ENCODE measurements around the gene PPA1. TPM values are rescaled to one million over a fixed set of nuclear protein-coding genes. Genes with fewer than 3 reads are reported as not detected.
"Not testable (repeated sequence)": the region's sequence is repeated elsewhere in the genome, so short reads cannot be mapped to it uniquely, and the experiment has no call there.

PPA1 gene
- total RNA-seq (2014; rRNA removed; shearing (Covaris generic)), result 274 and 289 TPM in 2 replicates
- 217 and 245 TPM in 2 replicates for polyA plus RNA-seq (2015; cell fraction: cytosol; rRNA removed)
- 130 and 172 TPM in 2 replicates for polyA plus RNA-seq (2015; cell fraction: nucleus; rRNA removed)

GRCh38 chr10:70233109-70233938 lies at the start of gene PPA1:
PPA1 (minus strand) TSS chr10:70233429; CDS start chr10:70233327, 102 bp downstream.
- peak; percentile 90 for DNase-seq (ENCODE audit: low read depth)

- no peak for DNase-seq (ENCODE audit: low read depth)
Measured at GRCh38 chr10:70281609-70282008, 48.4 kb upstream of the PPA1 start.

- no peak for DNase-seq (ENCODE audit: low read depth)
Measured at GRCh38 chr10:70280099-70280498, 46.9 kb upstream of the PPA1 start.

GRCh38 chr10:70277396-70278030 lies 44.3 kb upstream of the PPA1 start:
- DNase-seq (ENCODE audit: low read depth), result no peak

- DNase-seq (ENCODE audit: low read depth), result peak; percentile 37
Measured at GRCh38 chr10:70274643-70275042, 41.4 kb upstream of the PPA1 start.

- DNase-seq (ENCODE audit: low read depth), result peak; percentile 35
Measured at GRCh38 chr10:70272925-70273316, 39.7 kb upstream of the PPA1 start.

- no peak for DNase-seq (ENCODE audit: low read depth)
Measured at GRCh38 chr10:70271996-70272924, 39.0 kb upstream of the PPA1 start.

GRCh38 chr10:70270952-70271351 lies 37.7 kb upstream of the PPA1 start:
- DNase-seq (ENCODE audit: low read depth), result no peak

- DNase-seq (ENCODE audit: low read depth), result no peak
Measured at GRCh38 chr10:70269741-70270140, 36.5 kb upstream of the PPA1 start.

- DNase-seq (ENCODE audit: low read depth), result no peak
Measured at GRCh38 chr10:70268376-70268775, 35.1 kb upstream of the PPA1 start.

GRCh38 chr10:70267161-70267933 lies 34.1 kb upstream of the PPA1 start:
- peak; percentile 94 for DNase-seq (ENCODE audit: low read depth)

GRCh38 chr10:70266701-70267100 lies 33.5 kb upstream of the PPA1 start:
- no peak for DNase-seq (ENCODE audit: low read depth)

- DNase-seq (ENCODE audit: low read depth), result no peak
Measured at GRCh38 chr10:70266056-70266455, 32.8 kb upstream of the PPA1 start.

GRCh38 chr10:70265032-70265689 lies 31.9 kb upstream of the PPA1 start:
- peak; percentile 38 for DNase-seq (ENCODE audit: low read depth)

GRCh38 chr10:70260734-70261133 lies 27.5 kb upstream of the PPA1 start:
- DNase-seq (ENCODE audit: low read depth), result no peak

GRCh38 chr10:70260259-70260658 lies 27.0 kb upstream of the PPA1 start:
- no peak for DNase-seq (ENCODE audit: low read depth)

- DNase-seq (ENCODE audit: low read depth), result no peak
Measured at GRCh38 chr10:70258216-70258615, 25.0 kb upstream of the PPA1 start.

- not testable (repeated sequence) for DNase-seq (ENCODE audit: low read depth)
Measured at GRCh38 chr10:70257816-70258215, 24.6 kb upstream of the PPA1 start.

- DNase-seq (ENCODE audit: low read depth), result no peak
Measured at GRCh38 chr10:70256463-70256862, 23.2 kb upstream of the PPA1 start.

Measured in HT1080 (cell line).